ENCODE results near the gene LRCH4.

Gene LRCH4

GRCh38 chr7:100585511-100586265 lies at the start of gene LRCH4:
LRCH4 (minus strand) TSS chr7:100586129; CDS start chr7:100586100, 29 bp downstream.
- peak in 1 of 3 experiments; percentile 42 for DNase-seq (ENCODE audit: low read depth in 3 of 3)

- peak; percentile 30 to 46 (median 33) for DNase-seq (ENCODE audit: low read depth in 3 of 3)
Observed at GRCh38 chr7:100632951-100633717, 47.2 kb upstream of the LRCH4 start.

- no peak for DNase-seq (ENCODE audit: low read depth in 3 of 3)
Observed at GRCh38 chr7:100630066-100630465, 44.1 kb upstream of the LRCH4 start.

- no peak for DNase-seq (ENCODE audit: low read depth in 3 of 3)
Observed at GRCh38 chr7:100629117-100629716, 43.3 kb upstream of the LRCH4 start.

GRCh38 chr7:100627238-100627549 lies 41.3 kb upstream of the LRCH4 start:
- no peak for DNase-seq (ENCODE audit: low read depth in 3 of 3)

GRCh38 chr7:100626530-100627237 lies 40.8 kb upstream of the LRCH4 start:
- peak; percentile 74 to 85 (median 80) for DNase-seq (ENCODE audit: low read depth in 3 of 3)

GRCh38 chr7:100626055-100626454 lies 40.1 kb upstream of the LRCH4 start:
- no peak for DNase-seq (ENCODE audit: low read depth in 3 of 3)

GRCh38 chr7:100623951-100624824 lies 38.3 kb upstream of the LRCH4 start:
- DNase-seq (ENCODE audit: low read depth in 3 of 3) = no peak

- DNase-seq (ENCODE audit: low read depth in 3 of 3) = no peak
Observed at GRCh38 chr7:100621554-100621953, 35.6 kb upstream of the LRCH4 start.

GRCh38 chr7:100620804-100621203 lies 34.9 kb upstream of the LRCH4 start:
- DNase-seq (ENCODE audit: low read depth in 3 of 3) = no peak

GRCh38 chr7:100620239-100620638 lies 34.3 kb upstream of the LRCH4 start:
- DNase-seq (ENCODE audit: low read depth in 3 of 3) = no peak

GRCh38 chr7:100614308-100614861 lies 28.5 kb upstream of the LRCH4 start:
- DNase-seq (ENCODE audit: low read depth in 3 of 3) = no peak

- no peak for DNase-seq (ENCODE audit: low read depth in 3 of 3)
Observed at GRCh38 chr7:100613412-100614175, 27.7 kb upstream of the LRCH4 start.

- no peak for DNase-seq (ENCODE audit: low read depth in 3 of 3)
Observed at GRCh38 chr7:100612730-100613390, 26.9 kb upstream of the LRCH4 start.

- DNase-seq (ENCODE audit: low read depth in 3 of 3) = peak; percentile 95 to 99 (median 97)
Observed at GRCh38 chr7:100611983-100612729, 26.2 kb upstream of the LRCH4 start, which contains the start of gene MOSPD3. MOSPD3 (plus strand) TSS chr7:100612540; CDS start chr7:100612792, 252 bp downstream.

- no peak for DNase-seq (ENCODE audit: low read depth in 3 of 3)
Observed at GRCh38 chr7:100609958-100610357, 24.0 kb upstream of the LRCH4 start.

GRCh38 chr7:100607111-100607510 lies 21.2 kb upstream of the LRCH4 start:
- DNase-seq (ENCODE audit: low read depth in 3 of 3) = no peak

- no peak for DNase-seq (ENCODE audit: low read depth in 3 of 3)
Observed at GRCh38 chr7:100606313-100606712, 20.4 kb upstream of the LRCH4 start.
